Measurements from ENCODE around the gene MRFAP1.
"Not testable (repeated sequence)": the region's sequence is repeated elsewhere in the genome, so short reads cannot be mapped to it uniquely, and the experiment has no call there.

The MRFAP1 gene

DNA sequence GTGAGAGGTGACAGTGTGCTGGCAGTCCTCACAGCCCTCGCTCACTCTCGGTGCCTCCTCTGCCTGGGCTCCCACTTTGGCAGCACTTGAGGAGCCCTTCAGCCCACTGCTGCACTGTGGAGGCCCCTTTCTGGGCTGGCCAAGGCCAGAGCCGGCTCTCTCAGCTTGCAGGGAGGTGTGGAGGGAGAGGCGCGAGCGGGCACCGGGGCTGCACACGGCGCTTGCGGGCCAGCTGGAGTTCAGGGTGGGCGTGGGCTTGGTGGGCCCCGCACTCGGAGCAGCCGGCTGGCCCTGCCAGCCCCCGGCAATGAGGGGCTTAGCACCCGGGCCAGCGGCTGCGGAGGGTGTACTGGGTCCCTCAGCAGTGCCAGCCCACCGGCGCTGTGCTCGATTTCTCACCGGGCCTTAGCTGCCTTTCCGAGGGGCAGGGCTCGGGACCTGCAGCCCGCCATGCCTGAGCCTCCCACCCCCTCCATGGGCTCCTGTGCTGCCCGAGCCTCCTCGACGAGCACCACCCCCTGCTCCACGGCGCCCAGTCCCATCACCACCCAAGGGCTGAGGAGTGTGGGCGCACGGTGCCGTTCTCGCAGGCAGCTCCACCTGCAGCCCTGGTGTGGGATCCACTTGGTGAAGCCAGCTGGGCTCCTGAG is 32.2 kb downstream of the MRFAP1 start:
- not testable (repeated sequence) for DNase-seq

DNA sequence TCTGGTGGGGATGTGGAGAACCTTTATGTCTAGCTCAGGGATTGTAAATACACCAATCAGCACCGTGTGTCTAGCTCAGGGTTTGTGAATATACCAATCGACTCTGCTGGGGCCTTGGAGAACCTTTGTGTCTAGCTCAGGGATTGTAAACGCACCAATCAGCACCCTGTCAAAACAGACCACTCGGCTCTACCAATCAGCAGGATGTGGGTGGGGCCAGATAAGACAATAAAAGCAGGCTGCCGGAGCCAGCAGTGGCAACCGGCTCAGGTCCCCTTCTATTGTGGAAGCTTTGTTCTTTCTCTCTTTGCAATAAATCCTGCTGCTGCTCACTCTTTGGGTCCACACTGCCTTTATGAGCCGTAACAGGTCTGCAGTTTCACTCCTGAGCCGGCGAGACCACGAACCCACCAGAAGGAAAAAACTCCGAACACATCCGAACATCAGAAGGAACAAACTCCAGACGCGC is 32.7 kb downstream of the MRFAP1 start:
- DNase-seq = not testable (repeated sequence)

DNA sequence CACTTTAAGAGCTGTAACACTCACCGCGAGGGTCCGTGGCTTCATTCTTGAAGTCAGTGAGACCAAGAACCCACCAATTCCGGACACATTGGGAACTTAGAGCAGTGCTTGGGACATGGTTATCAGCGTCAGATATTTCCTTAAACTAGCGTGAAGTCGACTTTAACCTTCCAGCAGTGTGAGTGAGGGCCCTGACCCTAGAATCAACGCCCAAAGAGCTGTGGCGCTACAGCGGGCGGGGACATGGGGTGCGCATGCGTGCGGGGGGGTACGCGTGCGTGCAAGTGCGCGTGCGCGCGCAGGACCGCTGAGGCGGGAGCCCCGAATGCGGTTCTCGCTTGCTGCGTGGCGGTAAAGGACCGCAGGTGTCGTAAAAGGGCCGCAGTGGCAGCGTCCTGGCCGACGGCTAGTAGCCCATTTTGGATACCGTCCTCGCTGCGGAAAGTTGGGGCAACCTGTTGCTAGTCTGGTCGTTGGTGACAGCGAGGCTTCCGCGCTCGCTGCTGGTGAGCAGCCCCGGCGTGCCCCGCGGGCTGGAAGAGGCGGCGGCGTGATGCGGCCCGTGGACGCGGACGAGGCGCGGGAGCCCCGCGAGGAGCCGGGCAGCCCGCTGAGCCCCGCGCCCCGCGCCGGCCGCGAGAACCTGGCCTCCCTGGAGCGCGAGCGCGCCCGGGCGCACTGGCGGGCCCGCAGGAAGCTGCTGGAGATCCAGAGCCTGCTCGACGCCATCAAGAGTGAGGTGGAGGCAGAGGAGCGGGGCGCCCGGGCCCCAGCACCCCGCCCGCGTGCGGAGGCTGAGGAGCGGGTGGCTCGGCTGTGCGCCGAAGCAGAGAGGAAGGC is 33.4 kb downstream of the MRFAP1 start:
- peak; percentile 76 for DNase-seq

DNA sequence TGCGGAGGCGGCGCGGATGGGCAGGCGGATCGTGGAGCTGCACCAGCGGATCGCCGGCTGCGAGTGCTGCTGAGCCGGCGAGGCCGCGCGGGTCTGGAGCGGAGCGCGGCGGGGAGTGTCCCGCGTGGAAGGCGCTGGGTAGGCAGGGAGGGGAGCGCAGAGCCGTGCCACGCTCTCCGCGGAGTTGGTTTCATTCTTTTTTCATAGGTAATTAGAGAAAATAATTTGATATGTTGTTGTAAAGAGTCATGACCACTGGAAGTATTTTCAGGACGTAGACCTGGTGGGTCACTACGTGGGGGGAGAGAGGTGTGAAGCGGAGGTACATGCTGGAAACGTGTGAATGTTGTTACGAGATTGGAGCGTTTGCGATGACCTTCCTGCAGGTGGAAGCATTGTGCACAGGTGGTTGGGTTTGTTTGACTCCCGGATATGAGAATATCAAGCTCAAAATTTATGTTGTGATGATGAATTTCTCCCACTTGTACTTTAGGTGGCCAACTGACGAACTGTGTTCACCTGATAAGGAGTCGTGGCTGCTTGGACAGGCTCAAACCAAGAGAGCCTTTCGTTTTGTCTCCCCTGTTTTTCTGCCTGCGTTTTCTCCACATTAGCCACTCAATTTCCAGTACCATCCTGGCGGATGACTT is 34.1 kb downstream of the MRFAP1 start:
- DNase-seq = no peak

DNA sequence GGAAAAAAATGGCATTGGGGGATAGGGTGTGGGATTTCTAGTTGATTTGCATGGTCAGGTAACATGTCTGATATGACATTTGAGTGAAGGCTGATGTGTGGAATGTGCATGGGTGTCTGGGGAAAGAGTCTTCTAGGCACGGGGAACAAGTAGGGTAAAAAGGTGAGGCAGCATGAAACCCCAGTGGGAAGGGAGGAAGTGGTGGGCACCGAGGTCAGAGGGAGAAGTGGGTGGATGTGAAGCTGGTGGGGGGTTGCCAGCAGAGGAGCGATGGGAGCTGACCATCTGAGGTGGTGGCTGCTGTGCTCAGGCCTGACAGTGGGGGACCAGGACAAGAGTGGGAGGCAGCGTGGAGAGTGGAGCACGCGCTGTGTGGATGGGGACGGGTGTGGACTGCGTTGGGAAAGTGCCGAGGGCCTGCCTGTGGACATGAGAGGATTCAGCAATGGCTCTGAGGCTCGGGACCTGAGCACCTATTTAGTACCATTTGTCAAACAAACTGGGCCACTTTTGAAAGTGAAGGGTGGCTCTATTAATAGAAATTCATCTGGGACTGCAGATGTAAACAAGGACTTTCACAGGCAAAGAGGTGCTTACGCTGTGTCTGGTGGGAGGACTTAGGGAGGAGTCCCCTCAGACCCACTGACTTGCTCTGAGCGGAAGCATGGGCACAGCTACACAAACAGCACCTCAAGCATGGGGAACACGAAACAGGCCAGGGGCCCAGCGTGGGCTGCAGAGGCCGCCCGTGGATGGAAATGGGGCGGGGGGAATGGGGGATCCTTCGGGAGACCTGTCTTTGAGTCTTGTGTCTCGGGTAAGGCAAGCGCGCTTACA is 36.5 kb downstream of the MRFAP1 start:
- no peak for DNase-seq

DNA sequence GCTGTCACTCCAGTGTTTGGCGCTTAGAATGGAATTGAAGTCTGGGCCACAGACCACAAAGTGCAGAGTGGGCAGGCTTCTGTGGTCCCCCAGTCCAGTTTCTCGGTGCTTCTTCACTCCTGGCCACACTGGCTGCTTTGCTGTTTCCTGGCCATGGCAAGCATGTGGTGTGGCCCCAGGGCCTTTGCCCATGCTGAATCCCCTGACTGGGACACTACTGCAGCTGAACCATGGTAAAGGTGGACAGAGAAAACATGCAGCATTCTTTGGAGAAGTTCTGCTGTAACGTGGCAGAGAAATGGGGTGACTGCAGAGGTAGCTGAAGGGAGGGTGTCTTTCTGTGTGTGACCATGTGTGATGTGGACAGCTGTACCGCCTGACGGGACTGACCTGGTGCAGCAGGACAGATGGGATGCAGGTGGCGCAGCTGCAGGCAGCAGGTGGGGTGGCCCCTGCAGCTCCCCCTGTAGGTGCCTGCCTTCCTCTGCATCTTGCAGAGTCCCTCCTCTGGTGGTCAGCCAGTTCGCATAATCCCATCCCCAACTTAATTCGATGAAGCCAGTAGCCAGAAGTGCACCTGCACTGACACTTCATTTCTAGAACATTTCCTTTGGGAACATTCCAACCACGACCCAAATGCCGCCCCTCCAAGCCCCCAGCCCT is 40.0 kb downstream of the MRFAP1 start:
- DNase-seq = no peak

DNA sequence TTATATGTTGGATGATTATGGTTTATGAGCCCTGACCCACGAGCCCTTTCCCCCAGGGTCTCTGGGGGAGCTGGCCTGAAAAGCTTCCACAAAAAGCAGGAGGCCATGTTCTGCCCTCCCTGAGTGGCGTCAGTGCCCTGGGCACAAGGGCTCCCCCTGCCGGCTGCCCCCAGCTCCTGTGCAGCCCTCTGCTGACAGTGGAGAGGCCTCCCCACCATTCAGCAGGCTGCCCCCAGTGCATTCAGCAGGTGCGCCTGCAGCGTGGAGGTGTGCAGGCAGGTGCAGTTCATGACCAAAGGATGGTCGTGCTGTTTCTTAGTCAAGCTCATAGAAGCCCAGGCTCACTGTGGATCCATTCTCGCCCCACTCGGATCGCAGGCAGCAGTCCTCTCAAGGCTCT is 40.7 kb downstream of the MRFAP1 start:
- DNase-seq = no peak

DNA sequence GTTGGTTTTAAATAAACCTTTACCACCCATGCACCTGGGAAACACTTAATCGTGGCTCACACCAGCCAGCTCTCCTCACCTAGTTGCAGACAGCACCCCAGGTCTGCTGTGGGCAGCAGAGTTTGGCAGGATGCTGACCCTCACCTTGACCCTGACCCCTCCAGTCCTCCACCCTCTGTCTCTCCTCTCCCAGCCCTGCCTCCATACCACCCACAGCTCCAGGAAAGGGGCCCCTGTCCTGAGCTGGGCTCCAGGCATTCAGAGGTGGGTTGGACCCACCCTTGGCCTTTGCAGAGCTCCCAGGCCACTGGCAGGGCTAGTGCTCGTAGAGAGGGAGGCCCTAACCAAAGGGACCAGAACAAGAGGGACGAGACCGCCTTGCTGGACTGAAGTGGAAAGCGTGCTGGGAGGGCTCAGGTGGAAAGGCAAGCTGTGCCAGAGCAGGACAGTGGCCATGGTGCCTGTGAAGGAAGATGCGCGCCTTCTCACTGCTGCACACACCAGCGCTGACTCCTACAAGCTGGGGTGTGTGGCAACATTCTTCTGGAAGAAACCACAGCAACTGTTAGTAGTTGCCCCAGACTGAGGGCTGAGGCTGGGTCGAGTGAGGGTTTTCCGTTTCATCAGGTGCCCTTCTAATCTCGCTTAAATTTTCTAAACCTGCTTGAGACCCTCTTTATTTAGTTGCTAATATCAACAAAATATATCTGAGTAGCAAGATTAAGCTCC is 42.5 kb downstream of the MRFAP1 start:
- no peak for DNase-seq

DNA sequence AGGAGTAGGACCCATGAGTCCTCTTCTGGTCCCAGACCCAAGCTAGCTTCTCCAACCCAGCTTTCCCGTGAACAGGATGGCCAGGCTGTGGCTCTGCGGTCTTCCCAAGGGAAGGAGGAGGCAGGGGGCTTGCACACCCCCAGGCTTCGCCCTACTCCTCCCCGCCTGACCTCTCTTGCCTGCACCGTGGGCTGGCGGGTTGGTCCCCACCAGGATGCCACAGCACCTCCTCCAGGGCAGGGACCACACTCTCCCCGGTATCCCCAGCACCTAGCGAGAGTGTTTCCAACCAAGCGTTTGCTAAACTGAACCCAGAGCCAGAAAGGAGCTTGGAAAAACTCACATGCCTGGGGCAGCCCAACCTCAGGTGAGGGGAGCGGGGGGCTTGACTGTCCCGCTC is 44.2 kb downstream of the MRFAP1 start:
- no peak for DNase-seq

DNA sequence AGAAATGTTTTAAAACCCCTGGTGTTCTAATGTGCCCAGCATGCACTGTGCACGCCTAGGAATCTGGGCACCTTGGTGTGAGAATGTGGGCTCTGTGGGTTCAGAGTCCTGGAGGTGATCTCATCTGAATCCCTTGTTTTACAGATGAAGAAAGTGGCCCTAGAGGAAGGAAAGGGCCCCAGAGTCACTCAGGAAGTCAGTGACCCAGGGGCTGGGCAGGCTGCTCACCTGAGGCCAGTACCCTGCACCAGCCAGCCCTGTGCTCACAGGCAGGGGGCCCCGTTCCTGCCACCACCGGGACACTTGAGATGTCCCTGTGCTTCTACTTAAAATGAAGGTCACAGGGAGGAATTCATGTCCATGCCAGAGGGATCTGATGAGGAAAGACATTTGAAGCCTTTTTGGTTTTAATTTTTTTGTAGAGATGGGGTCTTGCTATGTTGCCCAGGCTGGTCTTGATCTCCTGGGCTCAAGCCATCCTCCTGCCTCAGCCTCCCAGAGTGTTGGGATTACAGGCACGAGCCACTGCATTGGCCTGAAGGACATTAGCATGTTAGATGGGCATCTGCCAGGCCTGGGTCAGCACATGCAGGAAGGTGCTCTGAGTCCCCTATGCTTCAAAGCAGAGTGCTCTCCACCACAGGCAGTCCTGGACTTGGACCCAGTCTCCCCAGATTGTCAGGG is 45.8 kb downstream of the MRFAP1 start:
- DNase-seq = no peak

DNA sequence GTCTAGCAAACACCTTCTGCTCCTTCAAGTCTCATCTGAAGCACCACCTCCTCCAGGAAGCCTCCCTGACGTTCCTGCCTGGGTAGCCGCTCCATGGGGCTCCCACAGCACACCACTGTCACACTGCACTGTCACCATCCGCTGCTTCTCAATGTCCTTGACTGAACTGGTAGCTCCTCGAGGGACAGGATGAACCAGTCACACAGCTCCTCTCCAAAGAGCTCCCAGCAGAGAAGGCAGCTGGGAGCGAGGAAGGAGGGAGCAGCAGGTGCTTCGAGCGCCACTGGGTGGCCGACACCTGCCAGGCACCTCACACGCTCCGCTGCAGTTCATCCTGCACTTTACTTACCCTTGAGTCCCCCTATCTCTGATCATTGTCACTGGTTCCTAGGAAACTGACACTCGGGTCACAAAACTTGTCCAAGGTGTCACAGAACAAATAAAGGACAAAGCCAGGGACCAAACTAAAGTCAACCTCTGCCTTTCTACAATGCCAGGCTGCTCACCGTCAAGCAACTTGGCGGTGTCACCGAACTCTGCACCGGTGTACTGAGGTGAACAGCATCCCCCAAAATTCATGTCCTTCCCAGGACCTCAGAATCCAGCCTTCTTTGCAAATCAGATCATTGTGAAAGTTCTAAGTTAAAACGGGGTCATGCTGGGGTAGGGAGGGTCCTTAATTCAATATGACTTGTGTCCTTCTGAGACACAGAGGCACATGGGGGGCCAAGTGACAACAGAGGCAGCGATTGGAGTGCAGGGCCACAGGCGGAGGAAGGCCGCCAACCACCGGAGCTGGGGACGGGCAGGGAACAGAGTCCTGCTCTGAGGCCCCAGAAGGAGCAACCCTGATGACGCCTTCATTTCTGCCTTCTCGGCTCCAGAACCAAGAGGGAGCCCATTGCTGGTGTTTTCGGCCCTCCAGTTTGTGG is 47.7 kb downstream of the MRFAP1 start:
- no peak for DNase-seq

DNA sequence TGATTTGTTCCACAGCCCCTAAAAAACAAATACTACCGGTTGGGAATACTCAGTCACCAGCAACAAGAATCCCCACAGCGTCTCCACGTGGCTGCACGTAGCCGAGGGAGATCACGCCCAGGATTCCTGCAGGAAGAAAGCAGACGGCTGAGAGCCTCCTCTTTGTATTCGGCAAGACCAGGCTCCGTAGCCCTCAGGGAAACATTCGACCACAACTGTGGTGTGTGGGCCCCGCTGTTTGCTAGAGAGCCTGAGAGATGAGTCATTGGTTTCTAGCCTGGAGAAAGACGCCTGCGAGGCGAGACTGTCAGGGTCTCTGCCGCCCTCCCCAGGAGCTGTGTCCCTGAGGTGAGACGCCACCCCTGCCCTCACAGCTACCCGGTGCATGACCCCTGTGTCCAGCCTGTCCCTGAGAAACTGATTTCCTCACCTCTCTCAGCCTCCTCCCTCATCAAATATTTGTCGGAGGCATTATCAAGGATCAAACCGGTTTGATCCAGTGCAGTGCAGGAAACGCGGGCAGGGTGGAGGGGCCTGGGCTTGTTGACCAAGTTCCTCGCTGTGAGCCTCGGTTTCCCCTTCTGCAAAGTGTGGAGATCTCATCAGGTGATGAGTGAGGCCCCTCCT is 48.5 kb downstream of the MRFAP1 start:
- DNase-seq = no peak

DNA sequence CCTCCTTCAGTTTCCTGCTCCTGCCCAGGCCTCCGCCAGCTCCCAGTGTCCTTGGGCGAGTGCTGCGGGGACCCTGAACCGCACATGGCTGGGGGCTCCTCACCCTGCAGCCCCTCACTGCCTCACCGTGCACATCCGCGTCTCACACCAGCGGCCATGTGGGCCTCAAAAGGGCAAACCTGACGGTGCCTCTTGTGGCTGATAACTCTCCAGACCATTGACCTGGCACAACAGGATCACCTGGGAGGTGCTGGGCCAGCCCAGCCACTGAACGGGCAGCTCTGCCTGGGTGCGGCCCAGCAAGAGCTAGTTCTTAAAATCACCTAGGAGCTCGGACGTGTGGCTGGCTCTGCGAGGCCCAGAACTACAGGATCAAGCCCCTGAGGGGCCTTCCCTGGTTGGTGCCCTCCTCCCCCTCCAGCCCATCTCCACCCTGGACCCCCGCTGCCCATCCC is 49.0 kb downstream of the MRFAP1 start:
- no peak for DNase-seq

All from DMS79 (cell line).